ENCODE results near the gene HIPK2.

DNA sequence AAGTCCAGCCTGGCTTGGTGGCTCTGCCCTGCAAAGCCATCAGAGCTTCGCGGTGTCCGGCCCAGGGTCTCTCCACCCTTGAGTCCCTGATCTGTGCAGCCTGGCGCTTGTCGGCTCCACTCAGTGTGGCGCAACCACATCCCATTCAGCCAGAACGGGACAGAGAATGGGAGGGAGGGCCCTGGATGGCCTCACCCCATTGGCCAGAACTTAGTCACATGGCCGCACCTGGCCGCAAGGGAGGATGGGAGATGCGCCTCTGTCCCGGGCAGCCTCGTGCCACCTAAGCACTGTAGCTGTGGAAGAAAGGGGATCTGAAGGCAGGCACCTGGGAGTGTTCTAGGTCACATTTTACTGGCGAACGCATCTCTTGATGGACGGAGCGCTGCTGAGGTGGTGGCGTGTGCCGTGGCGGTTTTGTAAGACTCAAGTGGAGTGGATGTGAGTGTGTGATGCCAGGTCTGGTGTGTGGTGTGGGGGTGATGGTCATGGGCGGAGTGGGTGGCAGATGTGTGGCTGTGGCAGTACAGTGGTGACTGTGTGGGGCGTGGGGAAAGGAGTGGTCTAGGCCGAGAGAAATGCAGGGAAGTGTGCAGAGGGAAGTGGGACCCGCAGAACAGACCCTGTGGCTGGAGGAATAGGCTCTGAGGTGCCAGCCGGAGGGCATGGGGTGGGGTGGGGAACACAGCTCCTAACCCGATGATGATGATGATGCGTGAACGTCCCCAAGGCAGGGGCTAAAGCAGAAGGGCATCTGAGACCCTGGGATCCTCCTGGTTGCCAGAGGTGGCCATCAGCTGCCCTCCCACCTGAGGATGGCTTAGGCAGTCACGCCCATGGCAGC lies 235.3 kb downstream of the HIPK2 start:
- TF ChIP-seq EZH2 (IDR thresholded peaks at IDR 0.05) (no peak), POLR2AphosphoS5 (IDR thresholded peaks at IDR 0.05; ENCODE audit: borderline replicate concordance, low read depth, low read length) (no peak), FOXP2 (optimal IDR thresholded peaks at IDR 0.05; ENCODE audit: control extremely low read depth, extremely low read length, insufficient read depth) (no peak)
